ENCODE results near the gene EGFL8. TPM values are rescaled to one million over a fixed set of nuclear protein-coding genes. Genes with fewer than 3 reads are reported as not detected.

EGFL8 gene
- total and polyA plus RNA-seq, 2 of the 8 experiments (the other 6 are each of a cell fraction or from before 2014, with no cell fraction given): 5.0 to 9.2 TPM

- Histone ChIP-seq H2BK15ac (ENCODE audit: low read length) (no peak overlapping the region), H2AFZ (ENCODE audit: low read length) (no peak overlapping the region), H3K9ac (replicated peaks in 1 of 4; ENCODE audit: extremely low read depth in 1 of 4, low read depth in 3 of 4, low read length in 3 of 4) (peak overlapping the region in 1 of 4 experiments; percentile 21; a peak in 2 of 7 replicates), H3K56ac (replicated peaks; ENCODE audit: insufficient read length, low read depth, low read length) (no peak overlapping the region), H2BK5ac (ENCODE audit: low read depth, low read length) (peak overlapping the region; percentile 16; the same call in 1 of the 2 replicates), H3K36me3 (ENCODE audit: control insufficient read depth in 2 of 4, insufficient read depth in 4 of 4, low read length in 3 of 4) (peaks cover 0 to 10% (median 4%) of the 10 kb centered on the region in 4 experiments; a peak in 4 of 8 replicates), H2BK12ac (ENCODE audit: low read depth, low read length) (0 out of 2 replicates have a peak overlapping the region, but pooled peaks have one; percentile 50), H3K79me1 (ENCODE audit: low read depth, low read length) (peaks cover 2% of the 10 kb centered on the region; the same call in 1 of the 2 replicates), H2BK20ac (ENCODE audit: low read length) (no peak overlapping the region), H3K4me2 (ENCODE audit: insufficient read depth in 1 of 2, low read depth in 2 of 2, low read length in 2 of 2) (peak overlapping the region; percentile 82 to 91), H4K8ac (ENCODE audit: extremely low read depth, insufficient read depth, low read length) (peak overlapping the region; percentile 23; the same call in 1 of the 2 replicates), H3K79me2 (ENCODE audit: control insufficient read depth in 1 of 2, insufficient read depth in 2 of 2, low read length in 2 of 2) (peaks cover 0 to 12% of the 10 kb centered on the region in 2 experiments; a peak in 1 of 4 replicates), H2AK5ac (ENCODE audit: low read depth, low read length) (no peak overlapping the region), H3K27ac (ENCODE audit: low read depth, low read length) (peak overlapping the region; percentile 65; the same call in 1 of the 2 replicates), H4K91ac (replicated peaks; ENCODE audit: insufficient read length, low read length) (no peak overlapping the region), H2BK120ac (replicated peaks; ENCODE audit: low read depth, low read length) (no peak overlapping the region), H3K23me2 (ENCODE audit: low read depth, low read length) (peaks cover 5% of the 10 kb centered on the region), H4K20me1 (replicated peaks in 1 of 2; ENCODE audit: control insufficient read depth in 1 of 2, insufficient read depth in 2 of 2, low read length in 2 of 2) (no peaks in the 10 kb centered on the region), H3K27me3 (replicated peaks in 1 of 4; ENCODE audit: control insufficient read depth in 3 of 4, extremely low read depth in 1 of 4, insufficient read depth in 3 of 4, low read length in 3 of 4) (no peaks in the 10 kb centered on the region), H4K5ac (ENCODE audit: insufficient read length, low read depth, low read length) (no peak overlapping the region), H3K4me1 (replicated peaks in 1 of 4; ENCODE audit: control insufficient read depth in 3 of 4, insufficient read depth in 4 of 4, low read length in 3 of 4) (peaks cover 3 to 19% (median 8%) of the 10 kb centered on the region in 4 experiments; a peak in 6 of 7 replicates), H3K18ac (ENCODE audit: extremely low read depth, low read length) (no peak overlapping the region), H3K9me3 (ENCODE audit: insufficient read depth in 2 of 2, low read depth in 1 of 2, low read length in 1 of 2) (no peaks in the 10 kb centered on the region), H3K23ac (ENCODE audit: insufficient read length) (no peak overlapping the region), H3K4ac (replicated peaks; ENCODE audit: insufficient read length, low read depth, low read length) (no peak overlapping the region), H3K4me3 (ENCODE audit: extremely low read depth in 1 of 4, insufficient read depth in 2 of 4, low read depth in 3 of 4, low read length in 4 of 4) (peak overlapping the region in 3 of 4 experiments; percentile 78 to 94 (median 87); a peak in 3 of 8 replicates), H3K14ac (ENCODE audit: insufficient read length) (no peak overlapping the region)
- no peak for TF ChIP-seq SIRT6 (IDR thresholded peaks at IDR 0.05; ENCODE audit: low read length)
- no peak for TF ChIP-seq RNF2 (IDR thresholded peaks at IDR 0.05; ENCODE audit: borderline replicate concordance, low read depth, low read length, missing control alignments, poor library complexity, severe bottlenecking)
- no peak for DNase-seq (ENCODE audit: low read depth in 1 of 2, low spot score in 2 of 2)
- WGBS, 2 experiments (ENCODE audit: extremely low coverage in 1 of 2, insufficient coverage in 1 of 2, insufficient read length in 1 of 2, insufficient replicate concordance in 2 of 2, low coverage in 1 of 2, low lambda C conversion rate in 2 of 2, missing lambda C conversion rate in 1 of 2): 82% methylated on average over 13 of the region's 13 CpGs; no CpG with 5 or more reads in 1 of the 2 experiments
- ChIA-PET POLR2A (ENCODE audit: partially characterized antibody) (interaction anchor here (0.8 to 6.5 kb wide), 18 partner anchors 8 to 843 kb away, joined by 3 to 70 read pairs (median 6); partner anchors contain the start of genes AGPAT1, DXO, PRRT1 and RNF5), CTCF (ENCODE audit: partially characterized antibody) (interaction anchor here (1.0 to 5.6 kb wide), 9 partner anchors 11 to 53 kb away, joined by 3 to 76 read pairs (median 5); partner anchors contain the start of gene PRRT1)
- FAIRE-seq: no peak
These were observed 35.6 kb upstream of the EGFL8 start for GRCh38 chr6:32128751-32129296.

Data from H1 (cell line).